OCI-LY3 (cell line): Measurements from ENCODE around the gene FBXO11.

Experiments
- EZH2phosphoT487 ChIP-seq: fragments of 200-600 bp; shearing (Covaris generic); IDR thresholded peaks from 2 replicates; pipeline ENCODE4 v1.6.1; 2018; ENCODE audit warnings: antibody characterized with exemption, mixed run types, low read depth
- TF ChIP-seq, protein P1 (sequence below): fragments of 200-600, 300-600 bp; sonication (generic); IDR thresholded peaks from 2 replicates; pipeline ENCODE4 v1.5.1; 2014; ENCODE audit warnings: antibody characterized with exemption, low read length, low read depth

DNA sequence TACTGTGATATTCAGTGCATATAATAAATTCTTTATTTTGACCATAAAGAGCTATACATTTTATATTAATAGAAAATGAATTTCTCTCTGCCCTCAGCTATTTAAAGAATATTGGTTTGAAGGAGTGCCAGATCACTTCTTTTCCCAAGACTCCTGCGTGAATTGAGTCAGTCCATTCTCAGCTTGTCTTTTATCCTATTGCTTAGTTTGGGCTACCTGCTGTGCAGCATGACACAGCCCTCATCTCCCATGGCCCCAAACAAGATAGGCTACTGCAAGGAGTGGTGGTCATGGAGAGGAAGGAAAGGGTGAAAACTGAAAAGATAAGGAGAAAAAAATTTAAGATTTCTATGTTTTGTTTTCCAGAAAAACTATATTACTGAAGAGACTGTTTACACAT is 10.1 kb upstream of the FBXO11 start:
- TF ChIP-seq, protein P1, sequence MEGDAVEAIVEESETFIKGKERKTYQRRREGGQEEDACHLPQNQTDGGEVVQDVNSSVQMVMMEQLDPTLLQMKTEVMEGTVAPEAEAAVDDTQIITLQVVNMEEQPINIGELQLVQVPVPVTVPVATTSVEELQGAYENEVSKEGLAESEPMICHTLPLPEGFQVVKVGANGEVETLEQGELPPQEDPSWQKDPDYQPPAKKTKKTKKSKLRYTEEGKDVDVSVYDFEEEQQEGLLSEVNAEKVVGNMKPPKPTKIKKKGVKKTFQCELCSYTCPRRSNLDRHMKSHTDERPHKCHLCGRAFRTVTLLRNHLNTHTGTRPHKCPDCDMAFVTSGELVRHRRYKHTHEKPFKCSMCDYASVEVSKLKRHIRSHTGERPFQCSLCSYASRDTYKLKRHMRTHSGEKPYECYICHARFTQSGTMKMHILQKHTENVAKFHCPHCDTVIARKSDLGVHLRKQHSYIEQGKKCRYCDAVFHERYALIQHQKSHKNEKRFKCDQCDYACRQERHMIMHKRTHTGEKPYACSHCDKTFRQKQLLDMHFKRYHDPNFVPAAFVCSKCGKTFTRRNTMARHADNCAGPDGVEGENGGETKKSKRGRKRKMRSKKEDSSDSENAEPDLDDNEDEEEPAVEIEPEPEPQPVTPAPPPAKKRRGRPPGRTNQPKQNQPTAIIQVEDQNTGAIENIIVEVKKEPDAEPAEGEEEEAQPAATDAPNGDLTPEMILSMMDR, result no peak
- no peak for TF ChIP-seq EZH2phosphoT487
